B cell (primary cell): ENCODE measurements around the gene RALB. TPM values are rescaled to one million over a fixed set of nuclear protein-coding genes. Genes with fewer than 3 reads are reported as not detected.

Experiments used
- ATAC-seq: fragments of 200-7000 bp; cut with Tn5 transposase; one replicate; pipeline ENCODE4 v1.10.0; 2021; ENCODE audit warnings: low read depth, mild to moderate bottlenecking, moderate number of reproducible peaks, moderate library complexity
- CTCF ChIA-PET: fragments of 350-600 bp; sonication (Branson Sonifier 250); formaldehyde crosslinking; loops from one replicate; lab custom pipeline; 2021; ENCODE audit warnings: antibody characterized with exemption, inconsistent platforms; lab: Charles Lee
- POLR2A ChIA-PET: fragments of 350-600 bp; sonication (Branson Sonifier 250); formaldehyde crosslinking; loops from one replicate; lab custom pipeline; 2021; ENCODE audit warnings: antibody characterized with exemption; lab: Charles Lee
- DNase-seq: peaks from one replicate; pipeline ENCODE4 v3.0.0; 2013
- H2AFZ ChIP-seq: 2 replicates; pipeline ENCODE4 v1.6.1; 2012; ENCODE audit warnings: mild to moderate bottlenecking, low read depth, low read length; ENCODE audit not compliant: insufficient read depth, poor library complexity, severe bottlenecking
- H3K27ac ChIP-seq, 2 donors: 1 replicate in 1 of 2; 2 replicates in 1 of 2; pipeline ENCODE4 v1.5.1; 2012 to 2013; ENCODE audit warnings: low read length in 2 of 2, mild to moderate bottlenecking in 2 of 2, moderate library complexity in 1 of 2
- H3K27me3 ChIP-seq, 4 experiments: fragments of 200-600 bp in 1 of 4; sonication (generic) in 1 of 4; replicated peaks in 1 of 4; 1 replicate in 2 of 4; 2 replicates in 2 of 4; pipeline versions ENCODE4 v1.6.1 to v1.7.0; 2013 to 2016; ENCODE audit warnings: low read length in 3 of 4, mild to moderate bottlenecking in 2 of 4, mixed read lengths in 1 of 4, moderate library complexity in 1 of 4; ENCODE audit not compliant: insufficient read depth in 4 of 4, control insufficient read depth in 3 of 4; ENCODE audit errors: control extremely low read depth in 1 of 4
- H3K36me3 ChIP-seq, 2 experiments: replicated peaks in 1 of 2; 1 replicate in 1 of 2; 2 replicates in 1 of 2; pipeline versions ENCODE4 v1.6.1 to v1.7.1; 2013; ENCODE audit warnings: low read length in 1 of 2; ENCODE audit not compliant: insufficient read depth in 2 of 2, control insufficient read depth in 1 of 2; ENCODE audit errors: control extremely low read depth in 1 of 2, extremely low read depth in 1 of 2
- H3K4me1 ChIP-seq, 2 donors: fragments of 200-600 bp in 1 of 2; sonication (generic) in 1 of 2; 1 replicate in 1 of 2; 2 replicates in 1 of 2; pipeline versions ENCODE4 v1.5.1 to v1.6.1; 2013 to 2017; ENCODE audit warnings: low read length in 2 of 2; ENCODE audit not compliant: control insufficient read depth in 2 of 2, insufficient read depth in 2 of 2
- H3K4me2 ChIP-seq: replicated peaks from 2 replicates; pipeline ENCODE3; 2012; ENCODE audit warnings: mild to moderate bottlenecking, low read depth, low read length; ENCODE audit not compliant: poor library complexity, severe bottlenecking
- H3K4me3 ChIP-seq, 5 experiments: fragments of 200-600 bp in 1 of 5; sonication (generic) in 1 of 5; 1 replicate in 3 of 5; 2 replicates in 2 of 5; pipeline versions ENCODE4 v1.5.1 to v1.7.0; 2011 to 2016; ENCODE audit warnings: low read length in 4 of 5, mild to moderate bottlenecking in 4 of 5, low read depth in 2 of 5, control low read depth in 1 of 5, moderate library complexity in 1 of 5; ENCODE audit not compliant: insufficient read depth in 1 of 5; ENCODE audit errors: control extremely low read depth in 1 of 5, extremely low read depth in 1 of 5
- H3K79me2 ChIP-seq: fragments of 200-600 bp; sonication (generic); one replicate; pipeline ENCODE4 v1.6.0; 2016; ENCODE audit warnings: low read length; ENCODE audit not compliant: control insufficient read depth, insufficient read depth
- H3K9ac ChIP-seq: fragments of 200-600 bp; sonication (generic); 2 replicates; pipeline ENCODE4 v1.6.1; 2017; ENCODE audit warnings: mild to moderate bottlenecking, low read length, moderate library complexity
- H3K9me3 ChIP-seq, 3 donors: one replicate each; pipeline versions ENCODE4 v1.6.1 to v1.7.1; 2013; ENCODE audit warnings: low read length in 2 of 3; ENCODE audit not compliant: control insufficient read depth in 2 of 3, insufficient read depth in 1 of 3; ENCODE audit errors: control extremely low read depth in 1 of 3
- H4K20me1 ChIP-seq: 2 replicates; pipeline ENCODE4 v1.6.0; 2012; ENCODE audit warnings: mild to moderate bottlenecking, low read length; ENCODE audit not compliant: insufficient read depth, control insufficient read depth, poor library complexity, severe bottlenecking
- H3K27ac Mint-ChIP-seq: one replicate; pipeline ENCODE4 v1.8.0; 2021; ENCODE audit warnings: mixed read lengths
- H3K27me3 Mint-ChIP-seq: one replicate; pipeline ENCODE4 v1.8.0; 2021; ENCODE audit warnings: mixed read lengths
- H3K4me1 Mint-ChIP-seq: one replicate; pipeline ENCODE4 v1.8.0; 2021; ENCODE audit warnings: mixed read lengths
- H3K4me3 Mint-ChIP-seq: one replicate; pipeline ENCODE4 v1.8.0; 2021; ENCODE audit warnings: mixed read lengths
- H3K9me3 Mint-ChIP-seq: one replicate; pipeline ENCODE4 v1.8.0; 2022; ENCODE audit warnings: mixed read lengths; ENCODE audit not compliant: insufficient read depth
- CTCF ChIP-seq: fragments of 200-600 bp; IDR thresholded peaks from one replicate; pipeline ENCODE4 v1.8.0; 2022; ENCODE audit warnings: antibody characterized with exemption, mild to moderate bottlenecking
- EZH2 ChIP-seq: IDR thresholded peaks from 2 replicates; pipeline ENCODE4 v1.6.1; 2012; ENCODE audit warnings: borderline replicate concordance, low read depth, mild to moderate bottlenecking, moderate library complexity, low read length; ENCODE audit not compliant: insufficient read depth, poor library complexity, severe bottlenecking
- WGBS: methylation state at CpG from one replicate; pipeline ENCODE4 v1.1.5; 2013; ENCODE audit warnings: missing lambda C conversion rate; ENCODE audit not compliant: insufficient coverage; 5-methylcytosine and 5-hydroxymethylcytosine counted together
- intact Hi-C: fragments of 100-400 bp; cut with micrococcal nuclease; formaldehyde crosslinking; loops from one replicate; pipeline ENCODE4 v1.10.0; 2022
- polyA plus RNA-seq: library from polyadenylated mRNA; depleted of rRNA; stranded (reverse); fragments of >200 nt; gene quantifications from 2 replicates; pipeline ENCODE4 v1.2.3, GENCODE V29; 2012
- total RNA-seq, 2 donors: library from RNA; stranded (reverse); fragments of 120-200 nt in 1 of 2; gene quantifications; 1 replicate in 1 of 2; 2 replicates in 1 of 2; pipeline versions ENCODE4 v1.2.3 to v1.2.4, GENCODE V29; 2013 to 2022

RALB gene
- total and polyA plus RNA-seq, 2 donors (not counting 1 experiment from before 2014, with no cell fraction given): 19.3 to 35.9 TPM

GRCh38 chr2:120334068-120334467, 81.4 kb downstream of the RALB start:
- Mint-ChIP-seq H3K4me3 (no peak overlapping the region), H3K27ac (no peak overlapping the region), H3K9me3 (no peaks in the 10 kb centered on the region), H3K4me1 (no peaks in the 10 kb centered on the region), H3K27me3 (peaks cover 68% of the 10 kb centered on the region)
- ATAC-seq (no peak), DNase-seq (no peak)
- WGBS: no CpG with 5 or more reads among the region's 1 CpG
- H4K20me1 ChIP-seq: no peaks in the 10 kb centered on the region
- no peak overlapping the region for H3K27ac ChIP-seq
- H3K4me3 ChIP-seq: no peak overlapping the region
- H2AFZ ChIP-seq: no peak overlapping the region
- CTCF ChIA-PET: interaction anchor here (0.6 to 1.0 kb wide), 2 partner anchors 23 to 25 kb away, joined by 3 to 4 read pairs; no protein-coding TSS in a partner anchor
- H3K79me2 ChIP-seq: no peaks in the 10 kb centered on the region
- no peak overlapping the region for H3K9ac ChIP-seq
- intact Hi-C loops: no loop called here
- TF ChIP-seq CTCF (no peak), EZH2 (no peak)
- H3K4me1 ChIP-seq: no peaks in the 10 kb centered on the region
- H3K4me2 ChIP-seq: no peak overlapping the region
- peaks cover 0 to 26% (median 6%) of the 10 kb centered on the region in 4 experiments for H3K27me3 ChIP-seq
- POLR2A ChIA-PET: no interaction called here
- H3K9me3 ChIP-seq: peaks cover 0 to 6% (median 0%) of the 10 kb centered on the region in 3 donors
- no peaks in the 10 kb centered on the region for H3K36me3 ChIP-seq

GRCh38 chr2:120336749-120337148, 84.1 kb downstream of the RALB start:
- ATAC-seq: no peak
- CTCF ChIA-PET: no interaction called here

More at GRCh38 chr2:120336749-120337148, 84.1 kb downstream of the RALB start:
- no peaks in the 10 kb centered on the region for H3K79me2 ChIP-seq
- H3K27me3 ChIP-seq: peaks cover 0 to 44% (median 17%) of the 10 kb centered on the region in 4 experiments
- peaks cover 0 to 6% (median 6%) of the 10 kb centered on the region in 3 donors for H3K9me3 ChIP-seq
- DNase-seq: no peak
- intact Hi-C loops: no loop called here
- Mint-ChIP-seq H3K4me3 (no peak overlapping the region), H3K27ac (no peak overlapping the region), H3K27me3 (peaks cover 63% of the 10 kb centered on the region), H3K4me1 (no peaks in the 10 kb centered on the region), H3K9me3 (no peaks in the 10 kb centered on the region)
- no peaks in the 10 kb centered on the region for H3K36me3 ChIP-seq
- no peak overlapping the region for H3K9ac ChIP-seq
- no peak overlapping the region for H3K27ac ChIP-seq
- H3K4me1 ChIP-seq: no peaks in the 10 kb centered on the region
- H2AFZ ChIP-seq: no peak overlapping the region
- WGBS: 83% methylated on average over 8 of the region's 8 CpGs
- POLR2A ChIA-PET: no interaction called here
- TF ChIP-seq CTCF: no peak
- TF ChIP-seq EZH2: no peak
- no peak overlapping the region for H3K4me2 ChIP-seq
- no peaks in the 10 kb centered on the region for H4K20me1 ChIP-seq
- H3K4me3 ChIP-seq: no peak overlapping the region
